Measurements from ENCODE around the gene DAW1.
"Not testable (repeated sequence)": the region's sequence is repeated elsewhere in the genome, so short reads cannot be mapped to it uniquely, and the experiment has no call there.

DAW1 gene

DNA sequence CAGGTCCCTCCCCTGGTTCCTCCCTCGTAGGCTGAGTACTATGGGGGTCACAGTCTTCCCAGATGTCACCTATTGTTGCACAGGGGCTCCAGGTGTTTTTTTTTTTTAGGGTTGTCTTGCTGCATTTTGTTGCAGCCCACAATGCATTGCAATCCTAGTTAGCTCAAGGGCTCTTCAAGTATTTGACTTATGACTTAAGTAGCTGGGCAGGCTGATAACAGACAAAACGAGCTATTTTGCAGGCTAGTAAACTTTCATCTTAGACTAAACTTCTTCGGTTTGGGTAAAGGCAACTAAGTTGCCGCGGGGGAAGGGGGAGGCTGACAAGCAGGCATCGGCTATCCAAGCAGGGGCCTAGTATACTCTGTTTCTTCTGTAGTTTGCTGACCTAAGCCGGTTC lies 64.8 kb downstream of the DAW1 start:
- H3K36me3 ChIP-seq (ENCODE audit: control insufficient read depth in 4 of 4, insufficient read depth in 4 of 4, low read length in 3 of 4); H3K4me3 ChIP-seq (ENCODE audit: control insufficient read depth in 1 of 7, extremely low read depth in 1 of 7, insufficient read depth in 4 of 7, low read depth in 2 of 7, low read length in 6 of 7); POLR2A ChIA-PET; H3K27me3 ChIP-seq (replicated peaks in 2 of 5; ENCODE audit: control insufficient read depth in 4 of 5, insufficient read depth in 5 of 5, low read length in 4 of 5); CTCF ChIA-PET; H3K9me3 ChIP-seq (ENCODE audit: control extremely low read depth in 1 of 5, control insufficient read depth in 4 of 5, insufficient read depth in 2 of 5, low read depth in 1 of 5, low read length in 4 of 5); H3K27ac ChIP-seq (ENCODE audit: insufficient read depth in 1 of 2, low read depth in 1 of 2, low read length in 2 of 2, poor library complexity in 1 of 2, severe bottlenecking in 2 of 2); H3K4me1 ChIP-seq (ENCODE audit: control extremely low read depth in 1 of 4, control insufficient read depth in 4 of 4, insufficient read depth in 4 of 4, low read length in 3 of 4); DNase-seq: not testable (repeated sequence)
- 91% methylated on average over 5 of the region's 7 CpGs for WGBS (ENCODE audit: insufficient coverage)

DNA sequence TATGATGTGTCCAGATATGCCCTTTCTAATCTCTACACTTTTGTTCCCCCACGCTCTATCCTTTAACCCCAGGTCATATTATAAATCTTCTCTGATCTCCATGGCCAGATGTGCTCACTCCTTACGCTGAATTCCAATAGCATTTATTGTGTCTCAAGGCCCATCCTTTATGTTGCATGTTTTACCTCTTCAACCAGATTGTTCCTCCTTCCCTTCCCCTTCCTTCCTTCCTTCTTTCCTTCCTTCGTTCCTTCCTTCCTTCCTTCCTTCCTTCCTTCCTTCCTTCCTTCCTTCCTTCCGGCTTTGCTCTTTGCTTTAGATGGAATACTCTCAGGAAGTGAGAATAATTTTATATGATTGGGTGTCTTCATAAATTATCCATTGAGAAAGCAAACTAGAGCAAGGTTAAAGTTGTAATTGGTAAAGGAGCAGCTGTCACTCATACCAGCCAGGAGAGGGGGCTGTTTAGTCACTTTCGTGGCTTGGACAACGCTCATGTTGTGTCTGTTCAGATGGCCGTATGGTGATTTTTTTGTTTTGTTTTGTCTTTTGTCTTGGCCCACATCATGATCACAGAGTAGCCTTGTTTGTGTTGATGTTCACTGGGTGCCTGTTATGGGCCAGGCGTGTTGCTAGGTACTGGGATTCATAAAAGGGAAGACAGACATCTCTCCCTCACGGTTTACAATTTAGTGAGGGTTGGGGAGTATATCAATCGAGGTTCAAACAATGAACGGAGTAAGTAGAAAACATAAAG lies 68.0 kb downstream of the DAW1 start:
- WGBS (ENCODE audit: insufficient coverage): 56% methylated on average over 6 of the region's 11 CpGs
- ChIA-PET CTCF (no interaction called here), POLR2A (no interaction called here)
- no peak for DNase-seq
- H3K4me3 ChIP-seq (ENCODE audit: control insufficient read depth in 1 of 7, extremely low read depth in 1 of 7, insufficient read depth in 4 of 7, low read depth in 2 of 7, low read length in 6 of 7): no peak overlapping the region
- no peak overlapping the region for H3K27ac ChIP-seq (ENCODE audit: insufficient read depth in 1 of 2, low read depth in 1 of 2, low read length in 2 of 2, poor library complexity in 1 of 2, severe bottlenecking in 2 of 2)
- H3K36me3 ChIP-seq (ENCODE audit: control insufficient read depth in 4 of 4, insufficient read depth in 4 of 4, low read length in 3 of 4): no peaks in the 10 kb centered on the region
- H3K4me1 ChIP-seq (ENCODE audit: control extremely low read depth in 1 of 4, control insufficient read depth in 4 of 4, insufficient read depth in 4 of 4, low read length in 3 of 4): no peaks in the 10 kb centered on the region
- peaks cover 0 to 1% (median 0%) of the 10 kb centered on the region in 5 experiments for H3K27me3 ChIP-seq (replicated peaks in 2 of 5; ENCODE audit: control insufficient read depth in 4 of 5, insufficient read depth in 5 of 5, low read length in 4 of 5)
- H3K9me3 ChIP-seq (ENCODE audit: control extremely low read depth in 1 of 5, control insufficient read depth in 4 of 5, insufficient read depth in 2 of 5, low read depth in 1 of 5, low read length in 4 of 5): no peaks in the 10 kb centered on the region

DNA sequence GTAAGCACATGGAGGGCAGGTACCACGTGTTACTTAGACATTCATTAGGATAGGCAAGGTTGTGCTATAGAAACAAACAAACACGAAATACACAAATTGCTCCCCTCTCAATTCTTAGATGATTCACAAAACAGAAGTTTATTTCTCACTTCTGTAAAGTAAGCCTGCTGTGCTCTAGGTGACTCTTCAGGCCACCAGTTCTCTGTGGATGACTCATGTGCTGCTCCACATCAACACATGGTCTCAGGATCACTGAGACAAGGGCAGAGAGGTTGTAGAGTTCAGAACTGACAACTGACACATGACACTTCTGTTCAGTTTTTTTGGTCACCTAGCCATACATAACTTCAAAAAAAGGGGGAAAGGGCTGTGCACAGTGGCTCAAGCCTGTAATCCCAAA lies 70.6 kb downstream of the DAW1 start:
- no peaks in the 10 kb centered on the region for H3K36me3 ChIP-seq (ENCODE audit: control insufficient read depth in 4 of 4, insufficient read depth in 4 of 4, low read length in 3 of 4)
- DNase-seq: no peak
- H3K4me1 ChIP-seq (ENCODE audit: control extremely low read depth in 1 of 4, control insufficient read depth in 4 of 4, insufficient read depth in 4 of 4, low read length in 3 of 4): no peaks in the 10 kb centered on the region
- H3K27me3 ChIP-seq (replicated peaks in 2 of 5; ENCODE audit: control insufficient read depth in 4 of 5, insufficient read depth in 5 of 5, low read length in 4 of 5): peaks cover 0 to 1% (median 0%) of the 10 kb centered on the region in 5 experiments
- no peak overlapping the region for H3K27ac ChIP-seq (ENCODE audit: insufficient read depth in 1 of 2, low read depth in 1 of 2, low read length in 2 of 2, poor library complexity in 1 of 2, severe bottlenecking in 2 of 2)
- POLR2A ChIA-PET: no interaction called here
- no peak overlapping the region for H3K4me3 ChIP-seq (ENCODE audit: control insufficient read depth in 1 of 7, extremely low read depth in 1 of 7, insufficient read depth in 4 of 7, low read depth in 2 of 7, low read length in 6 of 7)
- peaks cover 0 to 5% (median 0%) of the 10 kb centered on the region in 5 experiments for H3K9me3 ChIP-seq (ENCODE audit: control extremely low read depth in 1 of 5, control insufficient read depth in 4 of 5, insufficient read depth in 2 of 5, low read depth in 1 of 5, low read length in 4 of 5)
- CTCF ChIA-PET: no interaction called here
- WGBS (ENCODE audit: insufficient coverage): no CpG with 5 or more reads among the region's 2 CpGs

DNA sequence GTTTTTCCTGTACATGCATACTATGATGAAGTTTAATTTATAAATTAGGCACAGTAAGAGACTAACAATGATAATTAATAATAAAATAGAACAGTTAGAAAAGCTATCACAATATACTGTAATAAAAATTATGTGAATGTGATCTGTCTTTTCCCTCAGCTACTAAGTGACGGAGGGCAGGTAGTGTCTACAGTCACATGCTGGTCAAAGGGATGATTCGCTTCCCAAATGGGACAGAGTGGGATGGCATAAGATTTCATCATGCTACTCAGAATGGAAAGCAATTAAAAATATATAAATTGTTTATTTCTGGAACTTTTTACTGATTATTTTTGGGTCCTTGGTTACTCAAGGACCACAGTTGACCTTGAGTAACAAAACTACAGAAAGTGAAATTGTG lies 71.5 kb downstream of the DAW1 start:
- no CpG with 5 or more reads among the region's 2 CpGs for WGBS (ENCODE audit: insufficient coverage)
- no peaks in the 10 kb centered on the region for H3K36me3 ChIP-seq (ENCODE audit: control insufficient read depth in 4 of 4, insufficient read depth in 4 of 4, low read length in 3 of 4)
- ChIA-PET CTCF (no interaction called here), POLR2A (no interaction called here)
- H3K4me3 ChIP-seq (ENCODE audit: control insufficient read depth in 1 of 7, extremely low read depth in 1 of 7, insufficient read depth in 4 of 7, low read depth in 2 of 7, low read length in 6 of 7): no peak overlapping the region
- no peak overlapping the region for H3K27ac ChIP-seq (ENCODE audit: insufficient read depth in 1 of 2, low read depth in 1 of 2, low read length in 2 of 2, poor library complexity in 1 of 2, severe bottlenecking in 2 of 2)
- H3K9me3 ChIP-seq (ENCODE audit: control extremely low read depth in 1 of 5, control insufficient read depth in 4 of 5, insufficient read depth in 2 of 5, low read depth in 1 of 5, low read length in 4 of 5): peaks cover 0 to 5% (median 0%) of the 10 kb centered on the region in 5 experiments
- DNase-seq: no peak
- H3K4me1 ChIP-seq (ENCODE audit: control extremely low read depth in 1 of 4, control insufficient read depth in 4 of 4, insufficient read depth in 4 of 4, low read length in 3 of 4): no peaks in the 10 kb centered on the region
- no peaks in the 10 kb centered on the region for H3K27me3 ChIP-seq (replicated peaks in 2 of 5; ENCODE audit: control insufficient read depth in 4 of 5, insufficient read depth in 5 of 5, low read length in 4 of 5)

DNA sequence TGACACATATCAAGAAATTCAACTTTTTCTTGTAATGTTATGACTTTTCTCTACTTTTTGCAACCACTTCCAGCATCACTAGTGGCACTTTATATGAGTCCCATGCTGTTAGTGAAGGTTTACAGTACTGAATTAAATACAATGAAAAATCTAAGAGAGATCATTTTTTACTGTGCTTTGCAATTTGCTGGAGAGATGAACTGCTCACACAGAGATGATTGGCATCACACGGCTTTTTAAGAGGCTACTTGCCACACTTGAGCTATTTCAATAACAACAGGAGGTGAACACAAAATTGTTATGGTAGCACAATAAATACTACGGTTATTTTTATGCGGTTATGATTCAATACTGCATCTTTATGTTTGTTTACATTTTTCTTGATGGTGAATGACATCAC lies 88.9 kb downstream of the DAW1 start:
- H3K4me3 ChIP-seq (ENCODE audit: control insufficient read depth in 1 of 7, extremely low read depth in 1 of 7, insufficient read depth in 4 of 7, low read depth in 2 of 7, low read length in 6 of 7): no peak overlapping the region
- POLR2A ChIA-PET: no interaction called here
- H3K36me3 ChIP-seq (ENCODE audit: control insufficient read depth in 4 of 4, insufficient read depth in 4 of 4, low read length in 3 of 4): no peaks in the 10 kb centered on the region
- H3K27ac ChIP-seq (ENCODE audit: insufficient read depth in 1 of 2, low read depth in 1 of 2, low read length in 2 of 2, poor library complexity in 1 of 2, severe bottlenecking in 2 of 2): no peak overlapping the region
- no peak for DNase-seq
- H3K4me1 ChIP-seq (ENCODE audit: control extremely low read depth in 1 of 4, control insufficient read depth in 4 of 4, insufficient read depth in 4 of 4, low read length in 3 of 4): no peaks in the 10 kb centered on the region
- CTCF ChIA-PET: no interaction called here
- H3K27me3 ChIP-seq (replicated peaks in 2 of 5; ENCODE audit: control insufficient read depth in 4 of 5, insufficient read depth in 5 of 5, low read length in 4 of 5): peaks cover 0 to 2% (median 0%) of the 10 kb centered on the region in 5 experiments
- H3K9me3 ChIP-seq (ENCODE audit: control extremely low read depth in 1 of 5, control insufficient read depth in 4 of 5, insufficient read depth in 2 of 5, low read depth in 1 of 5, low read length in 4 of 5): peaks cover 0 to 2% (median 0%) of the 10 kb centered on the region in 5 experiments
- 96% methylated on average over 3 of the region's 3 CpGs for WGBS (ENCODE audit: insufficient coverage)

DNA sequence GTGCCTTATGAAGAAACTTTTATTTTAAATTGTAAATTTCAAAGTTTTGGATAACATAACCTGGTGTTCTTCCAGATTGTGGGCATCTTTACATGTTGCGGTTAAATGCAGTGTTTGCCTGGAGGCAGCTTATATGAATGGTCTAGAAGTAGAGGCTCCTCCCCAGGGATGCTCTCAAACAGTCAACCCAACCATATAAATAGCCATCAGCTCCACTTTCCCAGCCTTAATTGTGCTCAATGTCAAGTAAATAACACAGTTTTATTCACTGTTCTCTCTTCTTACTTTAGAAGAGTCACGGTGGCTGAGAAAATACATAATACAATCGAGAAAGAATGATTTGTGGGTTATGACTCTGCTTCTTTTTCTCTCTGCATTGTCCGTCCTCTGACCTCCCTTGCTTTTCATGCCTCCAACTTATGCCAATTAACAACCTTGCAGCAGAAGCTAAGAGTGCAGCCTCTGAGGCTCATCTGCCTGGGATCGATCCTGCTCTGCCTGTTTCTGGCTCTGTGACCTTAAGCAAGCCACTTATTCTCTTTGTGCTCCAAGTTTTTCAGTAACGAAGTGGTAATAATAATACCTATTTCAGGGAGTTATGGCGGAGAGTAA lies 100.3 kb downstream of the DAW1 start:
- no peaks in the 10 kb centered on the region for H3K4me1 ChIP-seq (ENCODE audit: control extremely low read depth in 1 of 4, control insufficient read depth in 4 of 4, insufficient read depth in 4 of 4, low read length in 3 of 4)
- H3K27ac ChIP-seq (ENCODE audit: insufficient read depth in 1 of 2, low read depth in 1 of 2, low read length in 2 of 2, poor library complexity in 1 of 2, severe bottlenecking in 2 of 2): no peak overlapping the region
- CTCF ChIA-PET: no interaction called here
- no peaks in the 10 kb centered on the region for H3K36me3 ChIP-seq (ENCODE audit: control insufficient read depth in 4 of 4, insufficient read depth in 4 of 4, low read length in 3 of 4)
- POLR2A ChIA-PET: no interaction called here
- no peaks in the 10 kb centered on the region for H3K9me3 ChIP-seq (ENCODE audit: control extremely low read depth in 1 of 5, control insufficient read depth in 4 of 5, insufficient read depth in 2 of 5, low read depth in 1 of 5, low read length in 4 of 5)
- DNase-seq: no peak
- no peaks in the 10 kb centered on the region for H3K27me3 ChIP-seq (replicated peaks in 2 of 5; ENCODE audit: control insufficient read depth in 4 of 5, insufficient read depth in 5 of 5, low read length in 4 of 5)
- H3K4me3 ChIP-seq (ENCODE audit: control insufficient read depth in 1 of 7, extremely low read depth in 1 of 7, insufficient read depth in 4 of 7, low read depth in 2 of 7, low read length in 6 of 7): no peak overlapping the region
- 79% methylated on average over 4 of the region's 7 CpGs for WGBS (ENCODE audit: insufficient coverage)

DNA sequence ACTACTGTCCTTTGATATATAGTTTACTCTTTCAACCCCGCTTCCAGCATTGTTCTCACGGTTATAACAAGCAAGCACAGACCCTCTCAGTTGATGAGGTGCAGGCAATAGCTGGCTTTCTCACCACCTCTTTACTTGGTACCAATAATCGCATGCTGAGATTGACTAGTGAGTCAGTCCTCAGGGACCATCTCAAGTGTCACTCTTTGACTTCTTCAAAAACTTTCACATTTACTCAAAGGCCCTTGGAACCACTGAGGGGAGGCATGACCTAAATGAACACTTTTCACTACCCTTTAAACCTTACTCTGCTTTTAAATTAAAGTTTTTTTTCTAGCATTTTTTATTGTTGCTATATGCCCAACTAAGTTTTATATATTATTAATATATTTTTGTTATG lies 101.8 kb downstream of the DAW1 start:
- no peak overlapping the region for H3K27ac ChIP-seq (ENCODE audit: insufficient read depth in 1 of 2, low read depth in 1 of 2, low read length in 2 of 2, poor library complexity in 1 of 2, severe bottlenecking in 2 of 2)
- no peaks in the 10 kb centered on the region for H3K4me1 ChIP-seq (ENCODE audit: control extremely low read depth in 1 of 4, control insufficient read depth in 4 of 4, insufficient read depth in 4 of 4, low read length in 3 of 4)
- DNase-seq: no peak
- CTCF ChIA-PET: no interaction called here
- 96% methylated on average over 3 of the region's 3 CpGs for WGBS (ENCODE audit: insufficient coverage)
- no peaks in the 10 kb centered on the region for H3K27me3 ChIP-seq (replicated peaks in 2 of 5; ENCODE audit: control insufficient read depth in 4 of 5, insufficient read depth in 5 of 5, low read length in 4 of 5)
- POLR2A ChIA-PET: no interaction called here
- no peak overlapping the region for H3K4me3 ChIP-seq (ENCODE audit: control insufficient read depth in 1 of 7, extremely low read depth in 1 of 7, insufficient read depth in 4 of 7, low read depth in 2 of 7, low read length in 6 of 7)
- no peaks in the 10 kb centered on the region for H3K9me3 ChIP-seq (ENCODE audit: control extremely low read depth in 1 of 5, control insufficient read depth in 4 of 5, insufficient read depth in 2 of 5, low read depth in 1 of 5, low read length in 4 of 5)
- no peaks in the 10 kb centered on the region for H3K36me3 ChIP-seq (ENCODE audit: control insufficient read depth in 4 of 4, insufficient read depth in 4 of 4, low read length in 3 of 4)

All from common myeloid progenitor, CD34-positive (primary cell).